ENCODE data around the gene CSMD2. TPM values are rescaled to one million over a fixed set of nuclear protein-coding genes. Genes with fewer than 3 reads are reported as not detected.
"Not testable (repeated sequence)": the region's sequence is repeated elsewhere in the genome, so short reads cannot be mapped to it uniquely, and the experiment has no call there.

Gene CSMD2
- total RNA-seq, 2 experiments from 2014 or later: not detected

DNA sequence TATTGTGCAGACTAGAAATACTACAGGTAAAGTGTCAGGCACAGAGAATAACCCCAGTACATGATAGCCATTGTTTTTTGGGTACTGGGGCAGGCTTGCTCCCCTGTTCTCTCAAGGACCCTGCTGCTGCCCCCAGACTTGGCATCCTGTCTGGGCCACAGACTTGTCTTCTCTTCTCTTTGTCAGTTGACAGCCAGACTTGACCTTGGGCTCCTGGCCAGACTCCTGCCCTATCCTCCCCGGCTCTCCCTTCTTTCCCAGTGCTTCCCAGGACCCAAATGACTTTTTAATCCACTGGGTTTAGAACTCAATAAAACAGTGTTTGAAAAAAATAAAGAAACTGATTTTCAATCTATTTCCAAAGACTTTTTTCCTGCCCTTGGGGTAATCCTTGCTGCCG is 649.4 kb downstream of the CSMD2 start:
- Mint-ChIP-seq H3K27ac (no peak overlapping the region), H3K9me3 (peaks cover 1% of the 10 kb centered on the region), H3K36me3 (ENCODE audit: low read depth) (no peaks in the 10 kb centered on the region), H3K27me3 (peaks cover 5% of the 10 kb centered on the region), H3K4me3 (no peak overlapping the region), H3K4me1 (ENCODE audit: low read depth) (peaks cover 8% of the 10 kb centered on the region)
- no peak for ATAC-seq
- POLR2A ChIA-PET: no interaction called here
- intact Hi-C loops (cut with micrococcal nuclease): no loop called here
- CTCF ChIA-PET: no interaction called here
- TF ChIP-seq, protein P1, sequence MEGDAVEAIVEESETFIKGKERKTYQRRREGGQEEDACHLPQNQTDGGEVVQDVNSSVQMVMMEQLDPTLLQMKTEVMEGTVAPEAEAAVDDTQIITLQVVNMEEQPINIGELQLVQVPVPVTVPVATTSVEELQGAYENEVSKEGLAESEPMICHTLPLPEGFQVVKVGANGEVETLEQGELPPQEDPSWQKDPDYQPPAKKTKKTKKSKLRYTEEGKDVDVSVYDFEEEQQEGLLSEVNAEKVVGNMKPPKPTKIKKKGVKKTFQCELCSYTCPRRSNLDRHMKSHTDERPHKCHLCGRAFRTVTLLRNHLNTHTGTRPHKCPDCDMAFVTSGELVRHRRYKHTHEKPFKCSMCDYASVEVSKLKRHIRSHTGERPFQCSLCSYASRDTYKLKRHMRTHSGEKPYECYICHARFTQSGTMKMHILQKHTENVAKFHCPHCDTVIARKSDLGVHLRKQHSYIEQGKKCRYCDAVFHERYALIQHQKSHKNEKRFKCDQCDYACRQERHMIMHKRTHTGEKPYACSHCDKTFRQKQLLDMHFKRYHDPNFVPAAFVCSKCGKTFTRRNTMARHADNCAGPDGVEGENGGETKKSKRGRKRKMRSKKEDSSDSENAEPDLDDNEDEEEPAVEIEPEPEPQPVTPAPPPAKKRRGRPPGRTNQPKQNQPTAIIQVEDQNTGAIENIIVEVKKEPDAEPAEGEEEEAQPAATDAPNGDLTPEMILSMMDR (IDR thresholded peaks at IDR 0.05): no peak
- DNase-seq: no peak

DNA sequence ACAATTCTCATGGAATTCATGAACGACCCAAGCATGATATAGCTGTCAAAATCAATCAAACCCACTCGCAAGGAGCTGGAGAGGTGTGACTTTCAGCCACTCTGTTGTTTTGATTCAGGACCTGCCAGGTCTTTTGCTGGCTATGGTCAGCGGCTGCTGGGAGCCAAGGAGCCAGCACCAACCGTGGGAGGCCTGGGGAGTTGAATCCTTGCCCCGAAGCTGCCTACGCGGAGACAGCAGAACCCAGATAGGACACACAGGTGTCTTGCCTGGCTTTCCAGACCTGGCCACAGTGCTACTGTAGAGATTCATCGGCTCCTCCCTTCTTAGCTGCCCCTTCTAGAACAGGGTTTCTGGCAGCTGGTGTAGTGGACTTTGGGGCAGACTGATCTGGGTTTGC is 649.9 kb downstream of the CSMD2 start:
- ChIA-PET CTCF (no interaction called here), POLR2A (no interaction called here)
- Mint-ChIP-seq H3K27me3 (peaks cover 6% of the 10 kb centered on the region), H3K9me3 (peaks cover 1% of the 10 kb centered on the region), H3K4me1 (ENCODE audit: low read depth) (peaks cover 8% of the 10 kb centered on the region), H3K4me3 (no peak overlapping the region), H3K36me3 (ENCODE audit: low read depth) (no peaks in the 10 kb centered on the region), H3K27ac (no peak overlapping the region)
- DNase-seq: no peak
- ATAC-seq: no peak
- intact Hi-C loops (cut with micrococcal nuclease): no loop called here
- TF ChIP-seq, protein P1 (IDR thresholded peaks at IDR 0.05): no peak

DNA sequence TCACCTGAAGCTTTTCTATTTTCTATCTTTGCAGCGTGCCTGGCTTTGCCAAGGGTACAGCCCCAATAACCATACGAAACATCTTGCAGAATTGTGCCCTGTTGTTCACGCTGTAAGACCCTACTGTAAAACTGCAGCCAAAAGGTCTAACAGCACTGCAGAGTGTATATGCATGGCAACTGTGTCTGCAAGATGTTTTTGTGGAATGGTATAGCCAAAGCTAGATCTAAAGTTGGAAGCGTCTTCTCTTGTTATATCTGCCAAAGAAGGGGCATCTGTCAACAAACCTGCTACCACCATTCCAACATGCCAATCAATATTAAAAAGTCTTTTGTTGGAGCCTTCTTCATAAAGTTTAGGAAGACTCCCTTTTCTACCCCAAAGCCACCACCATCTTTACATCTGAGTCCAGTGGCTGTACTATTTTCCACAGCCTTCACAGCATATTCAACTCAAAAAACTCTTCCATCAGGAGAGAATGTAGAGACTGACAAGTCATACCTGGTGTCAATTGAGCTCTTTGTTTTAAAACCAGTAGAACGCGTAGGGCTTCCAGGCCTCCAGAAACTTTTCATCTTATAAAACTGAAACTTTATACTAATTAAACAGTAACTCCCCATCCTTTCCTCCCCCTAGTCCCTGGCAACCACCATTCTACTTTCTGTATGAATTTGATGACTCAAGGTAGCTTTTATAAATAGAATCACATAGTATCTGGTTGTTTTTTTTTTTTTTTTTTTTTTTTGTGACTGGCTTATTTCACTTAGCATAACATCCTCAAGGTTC is 652.6 kb downstream of the CSMD2 start:
- no peak for ATAC-seq
- H3K27ac Mint-ChIP-seq: no peak overlapping the region

DNA sequence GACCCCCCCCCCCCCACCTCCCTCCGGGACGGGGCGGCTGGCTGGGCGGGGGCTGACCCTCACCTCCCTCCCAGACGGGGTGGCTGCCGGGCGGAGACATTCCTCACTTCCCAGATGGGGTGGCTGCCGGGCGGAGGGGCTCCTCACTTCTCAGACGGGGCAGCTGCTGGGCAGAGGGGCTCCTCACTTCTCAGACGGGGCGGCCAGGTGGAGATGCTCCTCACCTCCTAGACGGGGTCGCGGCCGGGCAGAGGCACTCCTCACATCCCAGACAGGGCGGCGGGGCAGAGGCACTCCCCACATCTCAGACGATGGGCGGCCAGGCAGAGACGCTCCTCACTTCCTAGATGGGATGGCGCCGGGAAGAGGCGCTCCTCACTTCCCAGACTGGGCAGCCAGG is 655.8 kb downstream of the CSMD2 start:
- H3K9me3 Mint-ChIP-seq; POLR2A ChIA-PET; DNase-seq; H3K27ac Mint-ChIP-seq; intact Hi-C loops (cut with micrococcal nuclease); H3K4me1 Mint-ChIP-seq (ENCODE audit: low read depth); CTCF ChIA-PET; H3K36me3 Mint-ChIP-seq (ENCODE audit: low read depth); ATAC-seq; H3K4me3 Mint-ChIP-seq; H3K27me3 Mint-ChIP-seq: not testable (repeated sequence)

More for the DNA sequence above, 652.6 kb downstream of the CSMD2 start:
- no peak overlapping the region for H3K4me3 Mint-ChIP-seq
- POLR2A ChIA-PET: no interaction called here
- peaks cover 9% of the 10 kb centered on the region for H3K27me3 Mint-ChIP-seq
- DNase-seq: no peak
- H3K36me3 Mint-ChIP-seq (ENCODE audit: low read depth): no peaks in the 10 kb centered on the region
- TF ChIP-seq, protein P1 (IDR thresholded peaks at IDR 0.05): no peak
- peaks cover 1% of the 10 kb centered on the region for H3K9me3 Mint-ChIP-seq
- intact Hi-C loops (cut with micrococcal nuclease): no loop called here
- H3K4me1 Mint-ChIP-seq (ENCODE audit: low read depth): peaks cover 8% of the 10 kb centered on the region
- CTCF ChIA-PET: no interaction called here

DNA sequence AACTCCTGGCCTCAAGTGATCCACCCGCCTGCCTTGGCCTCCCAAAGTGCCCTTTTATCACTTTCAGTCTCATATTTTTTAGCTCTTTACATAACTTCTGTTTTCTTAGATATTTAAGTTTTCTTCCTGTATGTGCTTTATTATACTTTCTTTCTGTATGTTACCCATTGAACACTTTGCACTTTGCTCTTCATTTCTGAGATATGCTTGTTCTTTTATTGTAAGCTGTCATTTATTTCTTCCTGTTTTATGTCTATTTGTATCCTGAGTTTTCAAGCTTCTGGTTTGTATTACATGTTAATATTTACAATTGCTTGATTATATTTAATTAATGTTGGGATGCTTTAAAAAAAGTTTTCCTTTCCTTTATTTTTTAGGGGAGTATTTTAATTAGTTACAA is 656.9 kb downstream of the CSMD2 start:
- no peak overlapping the region for H3K27ac Mint-ChIP-seq
- H3K36me3 Mint-ChIP-seq (ENCODE audit: low read depth): no peaks in the 10 kb centered on the region
- H3K4me3 Mint-ChIP-seq: no peak overlapping the region
- ATAC-seq: no peak
- POLR2A ChIA-PET: no interaction called here
- no peak for DNase-seq
- intact Hi-C loops (cut with micrococcal nuclease): no loop called here
- CTCF ChIA-PET: no interaction called here
- H3K9me3 Mint-ChIP-seq: no peaks in the 10 kb centered on the region
- TF ChIP-seq, protein P1 (IDR thresholded peaks at IDR 0.05): no peak
- peaks cover 7% of the 10 kb centered on the region for H3K27me3 Mint-ChIP-seq
- H3K4me1 Mint-ChIP-seq (ENCODE audit: low read depth): peaks cover 6% of the 10 kb centered on the region
